Colonic mucosa (tissue), 4 donors: Measurements from ENCODE around the gene HSD17B12. TPM values are rescaled to one million over a fixed set of nuclear protein-coding genes. Genes with fewer than 3 reads are reported as not detected.

Source experiments
- DNase-seq: peaks from one replicate; pipeline ENCODE4 v3.0.0-alpha.2; 2020
- H3K27ac ChIP-seq: fragments of 200-600 bp; one replicate; pipeline ENCODE4 v1.8.0; 2021
- H3K27me3 ChIP-seq: fragments of 200-600 bp; one replicate; pipeline ENCODE4 v1.8.0; 2021
- H3K36me3 ChIP-seq: fragments of 200-600 bp; one replicate; pipeline ENCODE4 v1.8.0; 2021
- H3K4me1 ChIP-seq: fragments of 200-600 bp; one replicate; pipeline ENCODE4 v1.8.0; 2021; ENCODE audit warnings: mild to moderate bottlenecking
- H3K4me3 ChIP-seq: fragments of 200-600 bp; one replicate; pipeline ENCODE4 v1.8.0; 2021
- H3K9ac ChIP-seq, 2 donors: one replicate each; pipeline ENCODE4 v1.7.0; 2013; ENCODE audit warnings: control low read depth in 2 of 2, low read depth in 2 of 2, low read length in 2 of 2
- H3K9me3 ChIP-seq: fragments of 200-600 bp; one replicate; pipeline ENCODE4 v1.8.0; 2021
- intact Hi-C: fragments of 100-400 bp; cut with DNase I; formaldehyde crosslinking; loops from one replicate; pipeline ENCODE4 v1.14.1; 2022
- total RNA-seq, 2 donors: library from RNA; stranded (reverse); fragmentation: NEBNext Ultra II Directional in 1 of 2; extraction: Animal tissue kit (Norgen Biotek cat#: 25700) in 1 of 2; gene quantifications; one replicate each; pipeline ENCODE4 v1.2.1, GENCODE V29; 2021
- TF ChIP-seq, protein P1 (sequence below): fragments of 200-600 bp; IDR thresholded peaks from one replicate; pipeline ENCODE4 v1.8.0; 2022; ENCODE audit warnings: antibody characterized with exemption, mild to moderate bottlenecking
- donor health status: healthy.
- donor health status: DM: no; HTN: no; CAD: no.
- donor health status: DM: no; HTN: no; CAD: no.

Gene HSD17B12
- total RNA-seq, 2 donors from 2014 or later = 132 to 159 TPM

DNA sequence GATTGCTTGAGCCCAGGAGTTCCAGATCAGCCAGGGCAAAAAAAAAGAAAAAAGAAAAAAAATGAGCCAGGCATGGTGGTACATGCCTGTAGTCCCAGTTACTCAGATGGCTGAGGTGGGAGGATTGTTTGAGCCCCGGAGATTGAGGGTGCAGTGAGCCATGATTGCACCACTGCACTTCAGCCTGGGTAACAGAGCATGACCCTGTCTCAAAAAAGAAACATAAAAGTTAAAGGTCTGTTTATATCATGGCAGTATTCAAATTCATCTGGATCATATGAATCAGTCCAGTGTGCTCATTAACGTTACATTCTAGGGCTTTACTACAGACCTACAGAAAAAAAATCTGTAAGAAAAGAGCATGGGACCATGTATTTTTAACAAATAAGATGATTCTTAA, 13.9 kb downstream of the HSD17B12 start:
- no peak overlapping the region for H3K9ac ChIP-seq
- no peaks in the 10 kb centered on the region for H3K9me3 ChIP-seq
- no peak overlapping the region for H3K4me3 ChIP-seq
- H3K4me1 ChIP-seq = no peaks in the 10 kb centered on the region
- H3K27me3 ChIP-seq = no peaks in the 10 kb centered on the region
- no peak for DNase-seq
- no peaks in the 10 kb centered on the region for H3K36me3 ChIP-seq
- TF ChIP-seq, protein P1, sequence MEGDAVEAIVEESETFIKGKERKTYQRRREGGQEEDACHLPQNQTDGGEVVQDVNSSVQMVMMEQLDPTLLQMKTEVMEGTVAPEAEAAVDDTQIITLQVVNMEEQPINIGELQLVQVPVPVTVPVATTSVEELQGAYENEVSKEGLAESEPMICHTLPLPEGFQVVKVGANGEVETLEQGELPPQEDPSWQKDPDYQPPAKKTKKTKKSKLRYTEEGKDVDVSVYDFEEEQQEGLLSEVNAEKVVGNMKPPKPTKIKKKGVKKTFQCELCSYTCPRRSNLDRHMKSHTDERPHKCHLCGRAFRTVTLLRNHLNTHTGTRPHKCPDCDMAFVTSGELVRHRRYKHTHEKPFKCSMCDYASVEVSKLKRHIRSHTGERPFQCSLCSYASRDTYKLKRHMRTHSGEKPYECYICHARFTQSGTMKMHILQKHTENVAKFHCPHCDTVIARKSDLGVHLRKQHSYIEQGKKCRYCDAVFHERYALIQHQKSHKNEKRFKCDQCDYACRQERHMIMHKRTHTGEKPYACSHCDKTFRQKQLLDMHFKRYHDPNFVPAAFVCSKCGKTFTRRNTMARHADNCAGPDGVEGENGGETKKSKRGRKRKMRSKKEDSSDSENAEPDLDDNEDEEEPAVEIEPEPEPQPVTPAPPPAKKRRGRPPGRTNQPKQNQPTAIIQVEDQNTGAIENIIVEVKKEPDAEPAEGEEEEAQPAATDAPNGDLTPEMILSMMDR = no peak
- H3K27ac ChIP-seq = no peak overlapping the region
- intact Hi-C loops = no loop called here

DNA sequence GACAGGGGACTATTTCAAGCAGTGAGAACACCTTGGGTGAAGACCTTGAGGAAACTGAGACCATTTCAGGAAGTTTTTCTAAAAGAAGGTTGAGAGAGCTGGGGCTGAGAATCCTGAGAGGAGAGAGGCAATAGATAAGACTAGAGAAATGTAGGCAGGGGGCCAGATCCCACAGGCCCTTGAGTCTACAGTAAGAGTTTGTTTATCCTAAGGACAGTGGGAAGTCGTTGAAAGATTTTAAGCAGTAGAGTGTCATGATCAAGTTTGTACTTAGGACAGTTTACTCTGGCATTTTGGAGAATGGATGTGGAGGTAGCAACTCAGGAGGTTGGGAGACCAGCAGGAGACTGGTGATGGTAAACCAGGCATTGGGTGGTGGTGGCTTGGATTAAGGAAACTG, 17.1 kb downstream of the HSD17B12 start:
- Histone ChIP-seq H3K9ac (no peak overlapping the region), H3K27me3 (no peaks in the 10 kb centered on the region), H3K36me3 (no peaks in the 10 kb centered on the region), H3K4me3 (no peak overlapping the region), H3K4me1 (no peaks in the 10 kb centered on the region), H3K27ac (no peak overlapping the region), H3K9me3 (no peaks in the 10 kb centered on the region)
- TF ChIP-seq, protein P1 = no peak
- intact Hi-C loops = no loop called here
- DNase-seq = no peak

DNA sequence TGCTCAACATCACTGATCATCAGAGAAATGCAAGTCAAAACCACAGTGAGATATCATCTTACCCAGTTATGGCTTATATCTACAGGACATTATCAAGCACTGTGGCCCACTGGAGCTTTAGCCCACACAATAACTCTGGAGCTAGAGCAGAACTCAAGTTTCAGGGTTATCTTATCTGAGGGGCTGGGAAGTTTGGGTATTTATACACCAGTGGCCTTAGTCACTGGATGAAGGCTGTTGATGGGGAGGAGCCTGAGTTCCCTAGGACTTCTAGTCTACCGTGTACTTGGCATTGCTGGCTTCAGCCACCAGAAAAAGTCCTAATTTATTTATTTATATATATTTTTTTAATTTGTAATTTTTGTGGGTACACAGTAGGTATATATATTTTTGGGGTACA, 19.3 kb downstream of the HSD17B12 start:
- no peak overlapping the region for H3K4me3 ChIP-seq
- no peaks in the 10 kb centered on the region for H3K27me3 ChIP-seq
- H3K9me3 ChIP-seq = no peaks in the 10 kb centered on the region
- intact Hi-C loops = no loop called here
- H3K4me1 ChIP-seq = no peaks in the 10 kb centered on the region
- H3K9ac ChIP-seq = no peak overlapping the region
- TF ChIP-seq, protein P1 = no peak
- no peak overlapping the region for H3K27ac ChIP-seq
- no peaks in the 10 kb centered on the region for H3K36me3 ChIP-seq
- DNase-seq = no peak

DNA sequence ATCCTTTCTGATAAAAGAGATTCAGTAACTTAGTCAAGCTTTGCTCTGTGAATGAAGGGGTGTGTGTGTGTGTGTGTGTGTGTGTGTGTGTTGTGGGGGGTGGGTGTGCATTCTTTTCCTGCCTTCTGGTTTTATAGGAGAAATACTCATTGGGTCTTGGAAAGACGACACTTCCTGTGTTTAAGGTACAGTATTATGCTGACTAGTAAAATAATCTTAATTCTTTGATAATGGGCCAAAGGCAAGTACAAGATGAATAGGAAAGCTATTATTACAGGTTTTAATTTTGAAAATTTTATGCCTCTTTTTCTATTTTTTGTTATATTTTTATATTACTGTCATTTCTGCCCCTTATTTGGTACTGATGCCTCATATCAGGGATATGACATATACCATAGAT, 26.1 kb downstream of the HSD17B12 start:
- TF ChIP-seq, protein P1 = no peak

DNA sequence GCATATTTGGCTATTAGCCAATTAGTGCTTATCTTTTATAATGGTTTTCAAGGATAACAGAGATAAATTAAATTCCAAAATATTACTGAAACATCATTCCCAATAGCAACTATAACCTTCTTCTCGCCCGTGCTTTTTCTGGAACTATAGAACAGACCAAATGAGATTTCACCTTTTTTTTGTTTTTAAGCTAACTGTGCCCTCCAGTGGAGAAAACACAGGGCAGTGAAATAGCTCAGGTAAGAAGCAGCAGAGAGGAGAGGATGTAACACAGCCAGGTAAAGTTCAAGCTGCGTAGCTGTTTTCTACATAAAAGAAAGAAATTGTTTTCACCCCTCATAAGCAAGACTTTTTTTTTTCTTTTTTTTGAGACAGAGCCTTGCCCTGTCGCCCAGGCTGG, 28.2 kb downstream of the HSD17B12 start:
- Histone ChIP-seq H3K27ac (no peak overlapping the region), H3K36me3 (no peaks in the 10 kb centered on the region), H3K4me3 (no peak overlapping the region), H3K9ac (no peak overlapping the region), H3K9me3 (no peaks in the 10 kb centered on the region), H3K27me3 (no peaks in the 10 kb centered on the region), H3K4me1 (no peaks in the 10 kb centered on the region)
- intact Hi-C loops = no loop called here
- no peak for DNase-seq
- TF ChIP-seq, protein P1 = no peak

More for the DNA sequence above, 26.1 kb downstream of the HSD17B12 start:
- H3K9me3 ChIP-seq = no peaks in the 10 kb centered on the region
- H3K27me3 ChIP-seq = no peaks in the 10 kb centered on the region
- H3K36me3 ChIP-seq = no peaks in the 10 kb centered on the region
- H3K4me1 ChIP-seq = no peaks in the 10 kb centered on the region
- no peak overlapping the region for H3K27ac ChIP-seq
- DNase-seq = no peak
- H3K4me3 ChIP-seq = no peak overlapping the region
- intact Hi-C loops = no loop called here
- no peak overlapping the region for H3K9ac ChIP-seq

DNA sequence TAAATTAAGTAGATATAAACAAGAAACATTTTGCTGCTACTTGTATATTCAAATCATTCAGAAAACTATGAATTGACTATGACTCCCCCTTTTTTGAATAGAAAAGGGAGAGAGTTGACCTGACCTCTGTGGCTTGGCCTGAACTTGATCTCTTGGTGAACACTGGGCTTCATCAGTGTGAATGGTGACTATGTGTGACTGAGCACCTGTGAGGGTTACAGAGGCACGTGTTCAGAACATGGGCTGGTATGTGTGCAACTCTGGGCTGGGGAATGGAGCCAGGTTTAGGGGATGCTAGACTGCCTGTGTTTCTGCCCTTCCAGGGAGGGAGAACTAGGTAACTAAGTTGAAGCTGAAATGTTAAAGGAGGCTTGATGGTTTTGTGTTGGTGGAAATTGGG, 29.2 kb downstream of the HSD17B12 start:
- Histone ChIP-seq H3K9ac (no peak overlapping the region), H3K36me3 (no peaks in the 10 kb centered on the region), H3K9me3 (no peaks in the 10 kb centered on the region), H3K4me1 (no peaks in the 10 kb centered on the region), H3K27me3 (no peaks in the 10 kb centered on the region), H3K27ac (no peak overlapping the region), H3K4me3 (no peak overlapping the region)
- no peak for DNase-seq
- TF ChIP-seq, protein P1 = no peak
- intact Hi-C loops = no loop called here
